Hepatocyte (in vitro differentiated cells): ENCODE results near the gene PINLYP.

ENCODE experiments used
- EZH2 ChIP-seq: fragments of 200-600 bp; sonication (generic); IDR thresholded peaks from 2 replicates; pipeline ENCODE4 v1.6.1; 2016; ENCODE audit warnings: antibody characterized with exemption, mild to moderate bottlenecking, borderline replicate concordance
- EZH2phosphoT487 ChIP-seq: fragments of 200-600 bp; sonication (generic); IDR thresholded peaks from one replicate; pipeline ENCODE4 v1.6.1; 2018; ENCODE audit warnings: antibody characterized with exemption, mild to moderate bottlenecking, low read depth, moderate library complexity; ENCODE audit not compliant: unreplicated experiment, severe bottlenecking
- TF ChIP-seq, protein P1 (sequence below): fragments of 200-600 bp; sonication (generic); IDR thresholded peaks from 2 replicates; pipeline ENCODE4 v1.5.1; 2016; ENCODE audit warnings: antibody characterized with exemption, mild to moderate bottlenecking; ENCODE audit not compliant: poor library complexity

- TF ChIP-seq, protein P1, sequence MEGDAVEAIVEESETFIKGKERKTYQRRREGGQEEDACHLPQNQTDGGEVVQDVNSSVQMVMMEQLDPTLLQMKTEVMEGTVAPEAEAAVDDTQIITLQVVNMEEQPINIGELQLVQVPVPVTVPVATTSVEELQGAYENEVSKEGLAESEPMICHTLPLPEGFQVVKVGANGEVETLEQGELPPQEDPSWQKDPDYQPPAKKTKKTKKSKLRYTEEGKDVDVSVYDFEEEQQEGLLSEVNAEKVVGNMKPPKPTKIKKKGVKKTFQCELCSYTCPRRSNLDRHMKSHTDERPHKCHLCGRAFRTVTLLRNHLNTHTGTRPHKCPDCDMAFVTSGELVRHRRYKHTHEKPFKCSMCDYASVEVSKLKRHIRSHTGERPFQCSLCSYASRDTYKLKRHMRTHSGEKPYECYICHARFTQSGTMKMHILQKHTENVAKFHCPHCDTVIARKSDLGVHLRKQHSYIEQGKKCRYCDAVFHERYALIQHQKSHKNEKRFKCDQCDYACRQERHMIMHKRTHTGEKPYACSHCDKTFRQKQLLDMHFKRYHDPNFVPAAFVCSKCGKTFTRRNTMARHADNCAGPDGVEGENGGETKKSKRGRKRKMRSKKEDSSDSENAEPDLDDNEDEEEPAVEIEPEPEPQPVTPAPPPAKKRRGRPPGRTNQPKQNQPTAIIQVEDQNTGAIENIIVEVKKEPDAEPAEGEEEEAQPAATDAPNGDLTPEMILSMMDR: no peak
- TF ChIP-seq EZH2phosphoT487 (no peak), EZH2 (no peak)
These were observed 10.8 kb upstream of the PINLYP start for GRCh38 chr19:43564800-43565199.
